Skeletal muscle satellite cell (primary cell): ENCODE results near the gene SMCO3. TPM values are rescaled to one million over a fixed set of nuclear protein-coding genes. Genes with fewer than 3 reads are reported as not detected.
A peak's percentile ranks its signal among the peaks of the same experiment; 100 is the strongest.

Experiments
- H3K27me3 ChIP-seq: 2 replicates; pipeline ENCODE4 v1.7.0; 2013; ENCODE audit warnings: low read length; ENCODE audit not compliant: control insufficient read depth, insufficient read depth
- H3K36me3 ChIP-seq: 2 replicates; pipeline ENCODE4 v1.7.0; 2013; ENCODE audit warnings: mild to moderate bottlenecking, control low read depth, low read length; ENCODE audit not compliant: insufficient read depth
- H3K4me1 ChIP-seq: 2 replicates; pipeline ENCODE4 v1.7.0; 2013; ENCODE audit warnings: low read length; ENCODE audit not compliant: control insufficient read depth, insufficient read depth
- H3K4me2 ChIP-seq: 2 replicates; pipeline ENCODE4 v1.7.0; 2013; ENCODE audit warnings: mild to moderate bottlenecking, low read length
- H3K4me3 ChIP-seq: 2 replicates; pipeline ENCODE4 v1.7.0; 2013; ENCODE audit warnings: low read length
- H3K9ac ChIP-seq: 2 replicates; pipeline ENCODE4 v1.7.0; 2013; ENCODE audit warnings: mild to moderate bottlenecking, low read depth, low read length, moderate library complexity
- H3K9me3 ChIP-seq: replicated peaks from 2 replicates; pipeline ENCODE4 v1.7.0; 2013; ENCODE audit warnings: mild to moderate bottlenecking, control low read depth, low read length
- total RNA-seq: library from RNA; depleted of rRNA; stranded (reverse); fragments of >200 nt; gene quantifications from 2 replicates; pipeline ENCODE4 v1.2.3, GENCODE V29; 2012; rRNA removed

Gene SMCO3
- total RNA-seq: under 0.01 and 0.25 TPM in 2 replicates

- Histone ChIP-seq H3K27me3 (no peaks in the 10 kb centered on the region), H3K4me1 (no peaks in the 10 kb centered on the region), H3K4me3 (no peak within 1 kb of the TSS), H3K9me3 (no peaks in the 10 kb centered on the region), H3K4me2 (no peak within 1 kb of the TSS), H3K9ac (no peak within 1 kb of the TSS), H3K36me3 (no peaks in the 10 kb centered on the region)
These were observed at the start of gene SMCO3 for GRCh38 chr12:14814014-14814413. Gene SMCO3 (minus strand): TSS chr12:14814182. CDS start chr12:14806680, 7,502 bp downstream.

- Histone ChIP-seq H3K9me3 (peaks cover 4% of the 10 kb centered on the region), H3K27me3 (no peaks in the 10 kb centered on the region), H3K4me2 (no peak overlapping the region), H3K4me3 (no peak overlapping the region), H3K9ac (no peak overlapping the region), H3K36me3 (no peaks in the 10 kb centered on the region), H3K4me1 (no peaks in the 10 kb centered on the region)
These were observed 46.5 kb upstream of the SMCO3 start for GRCh38 chr12:14860490-14860889.

- Histone ChIP-seq H3K36me3 (no peaks in the 10 kb centered on the region), H3K4me3 (no peak overlapping the region), H3K9ac (no peak overlapping the region), H3K4me2 (no peak overlapping the region), H3K4me1 (peaks cover 12% of the 10 kb centered on the region), H3K9me3 (peaks cover 4% of the 10 kb centered on the region), H3K27me3 (no peaks in the 10 kb centered on the region)
These were observed 44.5 kb upstream of the SMCO3 start for GRCh38 chr12:14858513-14858912.

- H3K36me3 ChIP-seq: no peaks in the 10 kb centered on the region
- H3K4me2 ChIP-seq: no peak overlapping the region
- no peaks in the 10 kb centered on the region for H3K27me3 ChIP-seq
- no peak overlapping the region for H3K4me3 ChIP-seq
- no peaks in the 10 kb centered on the region for H3K9me3 ChIP-seq
- no peak overlapping the region for H3K9ac ChIP-seq
- H3K4me1 ChIP-seq: peaks cover 12% of the 10 kb centered on the region
These were observed 40.7 kb upstream of the SMCO3 start for GRCh38 chr12:14854586-14855183.

GRCh38 chr12:14853961-14854360, 40.0 kb upstream of the SMCO3 start:
- Histone ChIP-seq H3K4me3 (no peak overlapping the region), H3K4me1 (peaks cover 12% of the 10 kb centered on the region), H3K9me3 (no peaks in the 10 kb centered on the region), H3K4me2 (no peak overlapping the region), H3K36me3 (no peaks in the 10 kb centered on the region), H3K9ac (no peak overlapping the region), H3K27me3 (no peaks in the 10 kb centered on the region)

- Histone ChIP-seq H3K4me3 (no peak overlapping the region), H3K36me3 (no peaks in the 10 kb centered on the region), H3K4me1 (peaks cover 12% of the 10 kb centered on the region), H3K9ac (no peak overlapping the region), H3K9me3 (no peaks in the 10 kb centered on the region), H3K4me2 (no peak overlapping the region), H3K27me3 (no peaks in the 10 kb centered on the region)
These were observed 38.9 kb upstream of the SMCO3 start for GRCh38 chr12:14852880-14853279.

GRCh38 chr12:14850929-14851663, 37.1 kb upstream of the SMCO3 start:
- Histone ChIP-seq H3K4me3 (no peak overlapping the region), H3K27me3 (no peaks in the 10 kb centered on the region), H3K4me1 (peaks cover 16% of the 10 kb centered on the region), H3K36me3 (no peaks in the 10 kb centered on the region), H3K4me2 (no peak overlapping the region), H3K9me3 (no peaks in the 10 kb centered on the region), H3K9ac (no peak overlapping the region)

GRCh38 chr12:14849661-14850060, 35.7 kb upstream of the SMCO3 start:
- H3K4me1 ChIP-seq: peaks cover 14% of the 10 kb centered on the region
- H3K9ac ChIP-seq: no peak overlapping the region
- H3K27me3 ChIP-seq: no peaks in the 10 kb centered on the region
- H3K9me3 ChIP-seq: no peaks in the 10 kb centered on the region
- no peak overlapping the region for H3K4me3 ChIP-seq
- no peak overlapping the region for H3K4me2 ChIP-seq
- no peaks in the 10 kb centered on the region for H3K36me3 ChIP-seq

- H3K9ac ChIP-seq: no peak overlapping the region
- H3K4me1 ChIP-seq: peaks cover 14% of the 10 kb centered on the region
- H3K4me2 ChIP-seq: no peak overlapping the region
- H3K36me3 ChIP-seq: no peaks in the 10 kb centered on the region
- H3K4me3 ChIP-seq: no peak overlapping the region
- no peaks in the 10 kb centered on the region for H3K9me3 ChIP-seq
- H3K27me3 ChIP-seq: no peaks in the 10 kb centered on the region
These were observed 33.0 kb upstream of the SMCO3 start for GRCh38 chr12:14846876-14847580.

GRCh38 chr12:14846042-14846587, 32.1 kb upstream of the SMCO3 start:
- no peak overlapping the region for H3K4me3 ChIP-seq
- H3K9me3 ChIP-seq: no peaks in the 10 kb centered on the region
- H3K4me1 ChIP-seq: peaks cover 23% of the 10 kb centered on the region
- no peaks in the 10 kb centered on the region for H3K36me3 ChIP-seq
- no peak overlapping the region for H3K9ac ChIP-seq
- H3K4me2 ChIP-seq: no peak overlapping the region
- no peaks in the 10 kb centered on the region for H3K27me3 ChIP-seq

GRCh38 chr12:14845350-14845750, 31.4 kb upstream of the SMCO3 start:
- Histone ChIP-seq H3K4me1 (peaks cover 24% of the 10 kb centered on the region), H3K36me3 (no peaks in the 10 kb centered on the region), H3K4me3 (no peak overlapping the region), H3K27me3 (no peaks in the 10 kb centered on the region), H3K9ac (peak overlapping the region; percentile 4), H3K9me3 (no peaks in the 10 kb centered on the region), H3K4me2 (no peak overlapping the region)
